NCI-H1694 treated with DMSO at 0.1 percent for 48 hours (cell line): ENCODE results near the gene CTNND2.

Source experiments
- DNase-seq: peaks from one replicate; lab custom pipeline; 2025; lab: John Stamatoyannopoulos, UW

The CTNND2 gene

GRCh38 chr5:11780641-11781345 lies 123.5 kb downstream of the CTNND2 start:
- no peak for DNase-seq

- DNase-seq = no peak
These were observed 127.2 kb downstream of the CTNND2 start for GRCh38 chr5:11777096-11777495.

- no peak for DNase-seq
These were observed 133.9 kb downstream of the CTNND2 start for GRCh38 chr5:11770310-11770709.

- no peak for DNase-seq
These were observed 143.2 kb downstream of the CTNND2 start for GRCh38 chr5:11760934-11761603.

GRCh38 chr5:11758321-11758720 lies 145.9 kb downstream of the CTNND2 start:
- DNase-seq = no peak

GRCh38 chr5:11757661-11758060 lies 146.6 kb downstream of the CTNND2 start:
- DNase-seq = no peak

- no peak for DNase-seq
These were observed 167.2 kb downstream of the CTNND2 start for GRCh38 chr5:11737010-11737409.

GRCh38 chr5:11734369-11734768 lies 169.9 kb downstream of the CTNND2 start:
- DNase-seq = no peak

- DNase-seq = no peak
These were observed 170.4 kb downstream of the CTNND2 start for GRCh38 chr5:11733840-11734192.

GRCh38 chr5:11733185-11733839 lies 170.9 kb downstream of the CTNND2 start:
- no peak for DNase-seq

- DNase-seq = no peak
These were observed 179.3 kb downstream of the CTNND2 start for GRCh38 chr5:11724940-11725339.

GRCh38 chr5:11719888-11720481 lies 184.3 kb downstream of the CTNND2 start:
- DNase-seq = peak; percentile 73

GRCh38 chr5:11715461-11716196 lies 188.6 kb downstream of the CTNND2 start:
- DNase-seq = no peak

- DNase-seq = no peak
These were observed 192.3 kb downstream of the CTNND2 start for GRCh38 chr5:11711932-11712331.

- no peak for DNase-seq
These were observed 195.2 kb downstream of the CTNND2 start for GRCh38 chr5:11709021-11709420.

GRCh38 chr5:11704916-11705315 lies 199.3 kb downstream of the CTNND2 start:
- DNase-seq = no peak

- no peak for DNase-seq
These were observed 203.9 kb downstream of the CTNND2 start for GRCh38 chr5:11700391-11700790.

- no peak for DNase-seq
These were observed 211.6 kb downstream of the CTNND2 start for GRCh38 chr5:11692636-11693035.

GRCh38 chr5:11687498-11687897 lies 216.7 kb downstream of the CTNND2 start:
- no peak for DNase-seq

GRCh38 chr5:11684607-11685006 lies 219.6 kb downstream of the CTNND2 start:
- no peak for DNase-seq

GRCh38 chr5:11683666-11684065 lies 220.6 kb downstream of the CTNND2 start:
- no peak for DNase-seq

GRCh38 chr5:11681796-11682195 lies 222.4 kb downstream of the CTNND2 start:
- no peak for DNase-seq
